Measurements from ENCODE around the gene SYNDIG1. TPM values are rescaled to one million over a fixed set of nuclear protein-coding genes. Genes with fewer than 3 reads are reported as not detected.

The SYNDIG1 gene
- total RNA-seq, 2 donors from 2014 or later: not detected

DNA sequence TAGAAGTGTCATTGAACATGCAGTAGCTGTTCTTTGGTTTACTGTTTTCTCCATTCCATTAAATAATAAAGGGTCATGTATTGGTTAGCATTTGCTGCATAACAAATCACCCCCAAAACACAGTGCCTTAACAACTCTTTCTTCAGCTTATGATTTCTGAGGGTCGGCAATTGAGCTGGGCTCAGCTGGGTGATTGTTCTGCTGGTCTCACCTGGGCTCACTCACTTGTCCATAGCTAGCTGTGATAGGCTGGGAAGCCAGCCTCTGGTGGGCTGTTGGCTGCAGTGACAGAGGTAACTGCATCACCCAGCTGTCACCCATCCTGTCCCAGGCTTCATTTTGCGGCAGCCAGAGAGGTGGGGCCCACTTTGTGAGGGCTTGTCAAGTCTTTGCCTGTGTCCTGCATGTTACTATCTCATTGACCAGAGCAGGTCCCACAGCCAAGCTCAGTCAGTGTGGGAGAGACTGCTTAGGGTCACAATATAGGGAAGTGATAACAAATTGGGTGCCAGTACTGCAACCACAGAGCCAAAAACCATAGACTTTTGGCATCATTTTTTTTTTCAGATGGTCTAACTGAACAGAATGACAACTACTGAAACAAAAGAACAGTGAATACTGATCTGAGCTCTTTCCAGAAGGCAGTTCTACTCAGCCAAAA lies 76.9 kb downstream of the SYNDIG1 start:
- H3K27me3 Mint-ChIP-seq: peaks cover 22% of the 10 kb centered on the region
- no peak for ATAC-seq (replicated peaks)
- H3K36me3 Mint-ChIP-seq (ENCODE audit: low read depth): no peaks in the 10 kb centered on the region
- H3K4me1 Mint-ChIP-seq: no peaks in the 10 kb centered on the region
- H3K4me3 Mint-ChIP-seq: no peak overlapping the region
- no peaks in the 10 kb centered on the region for H3K9me3 Mint-ChIP-seq
- no peak overlapping the region for H3K27ac Mint-ChIP-seq

DNA sequence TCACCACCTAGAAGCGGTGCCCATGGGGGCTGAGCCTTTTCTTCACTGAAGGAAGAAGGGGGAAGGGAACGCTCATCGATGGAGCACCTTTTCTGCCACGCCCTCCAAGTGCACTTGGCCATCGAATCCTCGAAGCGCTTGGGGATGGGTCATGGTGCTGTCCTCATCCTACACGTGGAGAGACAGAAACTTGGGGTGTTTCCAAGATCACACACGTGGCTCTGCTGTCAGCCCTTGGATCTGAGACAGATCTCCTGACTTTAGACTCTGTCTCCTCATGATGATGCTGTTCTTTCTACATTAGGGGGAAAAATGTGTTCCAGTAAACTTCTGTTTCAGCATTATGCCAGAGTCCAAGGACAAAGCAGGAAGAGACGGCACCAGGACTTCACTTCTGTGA lies 78.5 kb downstream of the SYNDIG1 start:
- Mint-ChIP-seq H3K27ac (no peak overlapping the region), H3K9me3 (no peaks in the 10 kb centered on the region), H3K27me3 (peaks cover 16% of the 10 kb centered on the region), H3K4me1 (no peaks in the 10 kb centered on the region), H3K4me3 (no peak overlapping the region), H3K36me3 (ENCODE audit: low read depth) (no peaks in the 10 kb centered on the region)
- ATAC-seq (replicated peaks): no peak

DNA sequence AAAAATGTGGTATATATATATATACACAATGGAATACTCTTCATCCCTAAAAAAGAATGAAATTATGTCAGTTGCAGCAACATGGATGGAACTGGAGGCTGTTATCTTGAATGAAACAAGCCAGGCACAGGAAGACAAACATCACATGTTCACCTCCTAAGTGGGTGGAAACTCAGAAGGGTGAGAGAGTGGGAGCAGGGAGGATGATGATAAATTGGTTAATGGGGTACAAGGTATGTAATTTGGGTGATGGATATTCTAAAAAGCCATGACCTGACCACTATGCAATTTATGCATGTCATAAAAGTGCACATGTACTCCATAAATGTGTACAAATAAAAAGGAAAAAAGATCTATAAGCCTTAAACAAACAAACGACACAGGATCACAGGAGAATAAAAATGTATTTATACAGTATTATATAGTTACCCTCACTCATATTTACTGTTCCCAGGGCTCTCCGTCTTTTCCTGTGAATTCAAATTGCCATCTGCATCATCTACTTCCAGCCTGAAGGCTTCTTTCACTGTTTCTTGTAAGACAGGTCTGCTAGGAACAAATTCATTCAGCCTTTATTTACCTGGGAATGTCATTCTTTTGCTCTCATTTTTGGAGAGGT lies 89.8 kb downstream of the SYNDIG1 start:
- peaks cover 14% of the 10 kb centered on the region for H3K9me3 Mint-ChIP-seq
- H3K4me3 Mint-ChIP-seq: no peak overlapping the region

DNA sequence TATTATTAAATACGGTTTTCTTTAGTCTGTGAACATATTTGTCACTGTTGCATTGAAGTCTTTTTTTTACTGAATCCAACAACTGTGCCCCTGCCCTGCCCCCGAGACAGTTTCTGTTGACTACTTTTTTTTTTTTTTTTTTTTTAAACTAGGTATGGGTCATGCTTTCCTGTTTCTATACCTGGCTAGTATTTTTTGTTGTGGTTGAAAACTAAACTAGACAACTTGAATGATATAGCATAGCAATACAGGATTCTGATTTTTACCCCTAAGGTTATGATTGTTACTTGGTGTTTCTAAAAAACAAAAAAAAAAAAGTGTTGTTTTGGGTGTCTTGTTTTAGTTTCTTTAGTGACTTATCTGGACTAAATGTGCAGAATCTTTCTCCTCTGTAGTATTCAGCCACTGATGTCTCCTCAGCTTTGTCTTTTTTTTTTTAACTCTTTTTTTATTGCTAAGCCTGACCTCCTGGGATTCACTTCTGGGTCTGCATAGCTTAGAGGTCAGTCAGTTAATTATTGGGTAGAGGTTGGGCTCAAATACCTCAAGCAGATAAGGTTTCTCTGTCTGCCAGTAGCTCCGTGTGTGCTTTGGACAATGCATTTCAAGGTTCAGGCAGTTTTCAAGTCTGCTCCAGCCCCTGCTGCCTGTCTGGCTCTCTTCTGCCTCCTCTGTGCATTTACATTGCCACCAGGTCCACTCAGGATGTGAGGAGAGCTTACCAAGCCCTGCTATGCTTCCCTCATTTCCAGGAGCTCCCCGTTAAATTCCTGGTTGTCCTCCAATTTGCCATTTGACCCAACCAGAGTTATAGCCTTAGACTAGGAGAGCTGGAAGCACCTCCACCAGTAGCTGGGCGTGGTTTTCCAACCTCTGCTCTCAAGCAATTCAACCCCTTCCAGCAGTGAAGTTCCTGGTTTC lies 91.4 kb downstream of the SYNDIG1 start:
- Mint-ChIP-seq H3K27me3 (peaks cover 10% of the 10 kb centered on the region), H3K36me3 (ENCODE audit: low read depth) (no peaks in the 10 kb centered on the region), H3K9me3 (peaks cover 19% of the 10 kb centered on the region), H3K4me3 (no peak overlapping the region), H3K27ac (no peak overlapping the region), H3K4me1 (no peaks in the 10 kb centered on the region)
- ATAC-seq (replicated peaks): no peak

More for the DNA sequence above, 89.8 kb downstream of the SYNDIG1 start:
- peaks cover 7% of the 10 kb centered on the region for H3K27me3 Mint-ChIP-seq
- H3K4me1 Mint-ChIP-seq: no peaks in the 10 kb centered on the region
- H3K36me3 Mint-ChIP-seq (ENCODE audit: low read depth): no peaks in the 10 kb centered on the region
- no peak overlapping the region for H3K27ac Mint-ChIP-seq
- ATAC-seq (replicated peaks): no peak

DNA sequence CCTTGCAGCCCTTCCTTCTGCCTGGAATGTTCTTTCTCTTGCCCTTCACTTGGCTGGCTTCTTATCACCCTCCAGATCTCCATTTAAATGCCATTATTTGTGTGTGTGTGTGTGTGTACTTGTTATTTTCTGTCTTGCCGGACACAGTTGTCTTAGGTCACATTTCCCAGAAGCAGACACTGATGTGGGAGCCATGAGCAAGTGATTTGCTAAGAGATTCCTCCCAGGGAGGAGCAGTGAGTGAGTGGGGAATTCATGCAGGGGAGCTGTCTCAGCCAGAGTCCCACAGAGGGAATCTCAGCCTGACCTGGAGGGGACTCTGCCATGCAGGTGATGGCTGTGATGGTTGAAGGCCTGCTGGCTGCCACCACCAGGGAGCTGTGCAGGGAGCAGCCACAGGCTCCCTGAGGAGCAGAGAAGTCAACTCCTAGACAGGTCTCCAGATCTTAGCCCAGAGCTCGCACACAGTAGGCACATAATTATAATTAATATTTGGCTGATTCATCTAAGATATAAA lies 96.5 kb downstream of the SYNDIG1 start:
- Mint-ChIP-seq H3K36me3 (ENCODE audit: low read depth) (no peaks in the 10 kb centered on the region), H3K4me3 (no peak overlapping the region), H3K4me1 (no peaks in the 10 kb centered on the region), H3K27ac (no peak overlapping the region), H3K27me3 (peaks cover 5% of the 10 kb centered on the region), H3K9me3 (peaks cover 12% of the 10 kb centered on the region)
- ATAC-seq (replicated peaks): no peak

DNA sequence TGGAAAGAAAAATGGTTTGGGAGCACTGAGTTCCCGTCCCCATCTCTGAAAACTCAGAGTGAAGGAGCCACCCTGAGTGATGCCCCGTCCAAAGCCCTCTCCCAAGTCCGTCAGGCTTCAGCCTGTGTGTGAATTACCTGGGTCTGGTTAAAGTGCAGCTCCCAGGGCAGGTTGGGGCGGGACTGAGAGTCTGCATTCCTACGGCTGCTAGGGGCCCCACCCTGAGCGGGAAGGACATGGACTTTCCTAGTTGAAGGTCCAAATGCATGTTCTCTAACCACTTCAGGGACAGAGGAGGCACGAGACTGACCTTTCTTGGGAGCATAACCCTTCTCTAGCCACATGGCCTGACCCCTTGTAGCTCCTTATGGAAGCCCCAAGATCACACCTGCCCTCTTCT lies 97.2 kb downstream of the SYNDIG1 start:
- ATAC-seq (replicated peaks): no peak
- Mint-ChIP-seq H3K27me3 (peaks cover 5% of the 10 kb centered on the region), H3K9me3 (peaks cover 12% of the 10 kb centered on the region), H3K36me3 (ENCODE audit: low read depth) (no peaks in the 10 kb centered on the region), H3K27ac (no peak overlapping the region), H3K4me3 (no peak overlapping the region), H3K4me1 (no peaks in the 10 kb centered on the region)

DNA sequence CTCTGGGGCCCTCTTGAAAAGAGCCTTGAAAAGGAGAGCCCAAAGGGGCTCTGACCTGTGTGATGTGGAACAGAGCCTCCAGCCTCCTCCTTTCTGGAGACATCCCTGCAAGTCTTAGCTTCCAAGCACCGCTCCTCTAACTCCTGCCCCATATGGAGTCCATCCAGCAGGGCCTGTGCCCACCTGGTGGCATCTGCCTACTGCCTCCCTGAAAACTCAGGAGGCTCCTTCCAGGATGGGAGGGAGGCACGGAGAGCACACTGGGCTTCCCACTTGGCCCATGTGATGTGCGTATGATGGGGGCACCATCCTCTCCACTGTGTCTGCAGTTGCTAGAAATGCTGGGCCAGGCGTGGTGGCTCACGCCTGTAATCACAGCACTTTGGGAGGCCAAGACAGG lies 98.1 kb downstream of the SYNDIG1 start:
- no peak overlapping the region for H3K27ac Mint-ChIP-seq
- no peak for ATAC-seq (replicated peaks)
- H3K9me3 Mint-ChIP-seq: peaks cover 12% of the 10 kb centered on the region
- H3K27me3 Mint-ChIP-seq: peaks cover 5% of the 10 kb centered on the region
- H3K4me1 Mint-ChIP-seq: no peaks in the 10 kb centered on the region
- no peak overlapping the region for H3K4me3 Mint-ChIP-seq
- no peaks in the 10 kb centered on the region for H3K36me3 Mint-ChIP-seq (ENCODE audit: low read depth)

DNA sequence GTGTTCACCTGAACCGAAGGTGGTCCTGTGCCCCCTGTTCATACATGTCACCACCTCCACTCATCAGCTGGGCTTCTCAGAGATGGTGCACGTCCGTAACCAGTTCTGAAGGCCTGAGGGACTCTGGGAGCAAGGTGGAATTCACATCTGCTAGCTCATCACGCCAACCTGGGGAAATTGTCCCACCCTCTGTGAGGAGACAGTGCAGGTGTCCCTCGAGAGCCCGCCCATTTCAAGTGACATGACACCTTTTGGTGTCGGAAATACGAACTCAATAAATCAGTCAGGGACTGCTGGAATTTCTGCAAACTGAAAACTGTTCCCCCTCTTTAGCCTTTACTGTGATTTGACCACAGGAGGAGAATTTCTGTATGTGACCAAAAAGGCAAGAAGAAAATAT lies 99.4 kb downstream of the SYNDIG1 start:
- Mint-ChIP-seq H3K36me3 (ENCODE audit: low read depth) (no peaks in the 10 kb centered on the region), H3K4me1 (no peaks in the 10 kb centered on the region), H3K27me3 (peaks cover 5% of the 10 kb centered on the region), H3K4me3 (no peak overlapping the region), H3K27ac (no peak overlapping the region), H3K9me3 (peaks cover 9% of the 10 kb centered on the region)
- ATAC-seq (replicated peaks): no peak

DNA sequence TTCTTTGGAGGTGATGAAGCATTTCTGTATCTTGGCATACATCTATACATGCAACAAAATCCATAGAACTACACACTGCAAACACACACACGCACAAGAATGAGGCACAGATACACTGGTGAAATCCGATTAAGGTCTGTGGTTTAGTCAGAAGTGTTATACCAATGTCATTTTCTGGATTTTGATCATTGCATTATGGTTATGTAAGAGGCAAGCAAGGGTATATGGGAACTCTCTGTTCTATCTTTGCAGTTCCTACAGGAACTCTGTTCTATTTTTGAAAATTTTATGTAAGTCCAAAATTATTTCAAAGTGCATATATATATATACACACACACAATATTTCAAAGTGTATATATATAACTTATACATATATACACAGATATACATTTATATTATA lies 101.7 kb downstream of the SYNDIG1 start:
- H3K27ac Mint-ChIP-seq: no peak overlapping the region
- H3K27me3 Mint-ChIP-seq: no peaks in the 10 kb centered on the region
- no peak overlapping the region for H3K4me3 Mint-ChIP-seq
- no peak for ATAC-seq (replicated peaks)
- no peaks in the 10 kb centered on the region for H3K36me3 Mint-ChIP-seq (ENCODE audit: low read depth)
- H3K4me1 Mint-ChIP-seq: no peaks in the 10 kb centered on the region
- no peaks in the 10 kb centered on the region for H3K9me3 Mint-ChIP-seq

DNA sequence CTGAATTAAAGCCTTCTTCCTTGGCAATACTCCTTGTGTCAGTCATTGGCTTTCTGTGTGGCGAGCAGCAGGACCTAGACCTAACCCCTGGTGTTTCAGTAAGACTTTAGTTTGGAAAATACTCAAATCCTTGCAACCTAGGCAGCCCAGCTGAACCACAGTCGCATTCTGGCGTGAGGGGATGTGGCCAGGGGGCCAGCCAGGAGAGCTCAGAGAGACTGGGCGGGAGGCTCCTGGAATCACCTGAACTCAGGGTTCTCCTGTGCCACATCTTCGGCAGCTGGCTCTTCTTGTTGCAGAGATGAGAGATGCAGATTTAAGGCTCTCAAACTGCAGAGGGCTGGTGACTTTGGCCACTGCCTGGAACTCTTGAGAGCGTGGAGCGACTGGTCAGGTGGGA lies 102.7 kb downstream of the SYNDIG1 start:
- H3K4me1 Mint-ChIP-seq: no peaks in the 10 kb centered on the region
- H3K36me3 Mint-ChIP-seq (ENCODE audit: low read depth): no peaks in the 10 kb centered on the region
- no peak overlapping the region for H3K27ac Mint-ChIP-seq
- no peaks in the 10 kb centered on the region for H3K9me3 Mint-ChIP-seq
- no peak for ATAC-seq (replicated peaks)
- no peak overlapping the region for H3K4me3 Mint-ChIP-seq
- H3K27me3 Mint-ChIP-seq: peaks cover 5% of the 10 kb centered on the region

DNA sequence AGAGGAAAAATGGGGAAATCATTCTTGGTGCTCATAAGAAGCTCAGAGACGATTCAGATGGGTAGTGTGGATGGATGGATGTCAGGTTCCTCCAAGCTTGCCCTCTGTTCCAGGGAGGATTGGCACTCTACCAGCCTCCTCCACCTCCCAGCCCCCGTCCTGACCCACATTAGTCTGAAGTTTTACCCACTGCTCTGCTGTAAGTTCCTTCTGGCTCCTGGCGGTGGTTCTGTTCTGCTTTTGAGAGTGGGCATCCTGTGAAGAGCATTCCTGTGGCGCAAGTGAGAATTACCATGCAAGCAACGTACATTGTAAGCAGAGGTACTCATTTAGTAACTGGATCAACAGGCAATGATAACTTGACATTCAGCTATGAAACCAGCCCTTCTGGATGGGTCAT lies 103.4 kb downstream of the SYNDIG1 start:
- H3K4me3 Mint-ChIP-seq: no peak overlapping the region
- no peak overlapping the region for H3K27ac Mint-ChIP-seq
- no peaks in the 10 kb centered on the region for H3K36me3 Mint-ChIP-seq (ENCODE audit: low read depth)
- peaks cover 5% of the 10 kb centered on the region for H3K27me3 Mint-ChIP-seq
- ATAC-seq (replicated peaks): no peak
- H3K9me3 Mint-ChIP-seq: no peaks in the 10 kb centered on the region
- no peaks in the 10 kb centered on the region for H3K4me1 Mint-ChIP-seq

DNA sequence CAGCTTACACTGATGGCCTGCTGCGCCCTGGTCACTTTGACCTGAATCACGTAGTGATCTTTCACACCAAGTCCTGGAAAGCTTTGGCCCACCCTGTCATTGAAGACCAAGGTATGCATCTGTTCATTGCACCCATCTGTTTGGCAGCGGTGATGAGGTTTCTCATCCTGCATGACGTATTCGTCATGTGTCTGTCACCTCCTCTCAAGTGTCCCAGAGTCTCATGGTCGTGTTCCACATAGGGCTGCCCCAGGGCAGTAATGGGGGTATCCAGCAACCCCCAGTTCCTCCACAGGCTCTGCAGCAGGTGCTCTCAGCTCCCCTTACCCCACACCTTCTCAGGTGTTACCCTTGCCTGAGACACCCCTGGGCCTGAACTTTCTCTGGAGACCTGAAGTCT lies 104.1 kb downstream of the SYNDIG1 start:
- ATAC-seq (replicated peaks): no peak
- no peaks in the 10 kb centered on the region for H3K9me3 Mint-ChIP-seq
- no peaks in the 10 kb centered on the region for H3K4me1 Mint-ChIP-seq
- H3K27me3 Mint-ChIP-seq: peaks cover 5% of the 10 kb centered on the region
- H3K4me3 Mint-ChIP-seq: no peak overlapping the region
- no peaks in the 10 kb centered on the region for H3K36me3 Mint-ChIP-seq (ENCODE audit: low read depth)
- H3K27ac Mint-ChIP-seq: no peak overlapping the region

DNA sequence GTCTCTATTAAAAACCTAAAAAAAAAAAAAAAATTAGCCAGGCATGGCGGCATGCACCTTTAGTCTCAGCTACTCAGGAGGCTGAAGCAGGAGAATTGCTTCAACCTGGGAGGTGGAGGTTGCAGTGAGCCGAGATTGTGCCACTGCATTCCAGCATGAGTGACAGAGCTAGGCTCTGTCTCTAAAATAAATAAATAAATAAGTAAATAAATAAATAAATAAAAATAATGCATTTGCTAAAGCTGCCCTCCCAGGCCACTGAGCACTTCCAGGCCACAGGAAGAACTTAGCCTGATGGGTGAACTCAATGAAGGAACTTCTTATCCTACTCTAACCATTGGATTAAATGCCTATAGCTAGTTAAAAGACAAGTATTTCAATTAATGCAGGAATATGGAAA lies 104.9 kb downstream of the SYNDIG1 start:
- no peaks in the 10 kb centered on the region for H3K36me3 Mint-ChIP-seq (ENCODE audit: low read depth)
- H3K9me3 Mint-ChIP-seq: no peaks in the 10 kb centered on the region
- no peak overlapping the region for H3K4me3 Mint-ChIP-seq
- H3K27me3 Mint-ChIP-seq: peaks cover 5% of the 10 kb centered on the region
- H3K4me1 Mint-ChIP-seq: no peaks in the 10 kb centered on the region
- no peak overlapping the region for H3K27ac Mint-ChIP-seq
- ATAC-seq (replicated peaks): no peak

DNA sequence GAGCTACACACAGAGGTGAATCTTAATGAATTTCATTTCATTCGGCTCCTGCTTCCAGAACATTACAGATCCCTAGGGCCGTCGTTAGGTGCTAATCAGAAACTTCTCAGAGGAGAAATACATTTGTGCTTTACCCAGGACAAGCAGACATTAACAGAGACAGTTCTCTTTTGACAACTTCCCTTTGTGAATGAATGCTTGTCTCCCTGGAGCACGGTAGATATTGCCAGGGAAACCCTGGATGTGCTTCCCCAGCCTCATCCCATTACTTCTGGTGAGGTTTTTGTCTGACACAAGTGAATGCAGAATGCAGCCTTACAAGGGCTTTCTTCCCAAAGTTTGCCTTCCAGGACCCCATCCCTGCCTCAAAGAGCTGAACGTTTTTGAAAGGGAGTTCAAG lies 105.4 kb downstream of the SYNDIG1 start:
- Mint-ChIP-seq H3K36me3 (ENCODE audit: low read depth) (no peaks in the 10 kb centered on the region), H3K4me3 (no peak overlapping the region), H3K9me3 (no peaks in the 10 kb centered on the region), H3K4me1 (no peaks in the 10 kb centered on the region), H3K27me3 (peaks cover 5% of the 10 kb centered on the region), H3K27ac (no peak overlapping the region)
- no peak for ATAC-seq (replicated peaks)

DNA sequence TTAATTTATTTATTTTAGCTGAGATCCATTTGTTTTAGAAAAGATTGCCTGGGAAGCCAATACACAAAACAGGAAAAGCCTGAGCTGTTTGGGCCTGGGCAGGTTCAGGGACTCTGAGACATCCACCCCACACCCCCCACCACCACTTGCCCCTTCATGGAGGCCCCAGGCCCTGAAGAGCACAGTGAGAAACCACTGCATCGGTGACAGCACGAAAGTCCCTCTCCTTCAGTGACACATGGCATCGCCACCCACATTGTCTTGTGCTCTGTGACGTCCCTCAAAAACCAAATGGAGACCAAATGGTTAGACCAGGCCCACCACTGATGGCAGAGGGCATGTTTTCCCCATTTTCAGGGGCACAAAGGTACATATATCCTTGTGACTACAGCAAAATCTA lies 106.4 kb downstream of the SYNDIG1 start:
- Mint-ChIP-seq H3K27ac (no peak overlapping the region), H3K4me1 (no peaks in the 10 kb centered on the region), H3K36me3 (ENCODE audit: low read depth) (no peaks in the 10 kb centered on the region), H3K9me3 (no peaks in the 10 kb centered on the region), H3K27me3 (peaks cover 5% of the 10 kb centered on the region), H3K4me3 (no peak overlapping the region)
- ATAC-seq (replicated peaks): no peak
